Astrocyte (in vitro differentiated cells and primary cell): ENCODE results near the gene CFDP1. TPM values are rescaled to one million over a fixed set of nuclear protein-coding genes. Genes with fewer than 3 reads are reported as not detected.

Experiments
- DNase-seq: peaks from one replicate; pipeline ENCODE4 v3.0.0-alpha.2; 2010; ENCODE audit warnings: low read depth
- FAIRE-seq: peaks from 2 replicates; lab custom pipeline; 2011; peaks lifted over from hg19 to GRCh38; lab: Jason Lieb, UNC
- H2AFZ ChIP-seq: 2 replicates; pipeline ENCODE4 v1.6.0; 2012; ENCODE audit warnings: low read depth, low read length, inconsistent platforms
- H3K27ac ChIP-seq: 2 replicates; pipeline ENCODE4 v1.5.1; 2011; ENCODE audit warnings: low read depth, low read length, inconsistent platforms
- H3K27me3 ChIP-seq: 2 replicates; pipeline ENCODE4 v1.6.0; 2011; ENCODE audit warnings: low read length, inconsistent platforms; ENCODE audit not compliant: insufficient read depth
- H3K36me3 ChIP-seq: 2 replicates; pipeline ENCODE4 v1.5.1; 2011; ENCODE audit warnings: low read length, inconsistent platforms; ENCODE audit not compliant: insufficient read depth
- H3K4me1 ChIP-seq: 2 replicates; pipeline ENCODE4 v1.5.1; 2011; ENCODE audit warnings: low read length, inconsistent platforms; ENCODE audit not compliant: insufficient read depth
- H3K4me2 ChIP-seq: 2 replicates; pipeline ENCODE4 v1.6.0; 2012; ENCODE audit warnings: low read length, inconsistent platforms
- H3K4me3 ChIP-seq: 2 replicates; pipeline ENCODE4 v1.5.1; 2011; ENCODE audit warnings: low read depth, mild to moderate bottlenecking, low read length, inconsistent platforms; ENCODE audit not compliant: insufficient read depth
- H3K79me2 ChIP-seq: 2 replicates; pipeline ENCODE4 v1.6.0; 2012; ENCODE audit warnings: mild to moderate bottlenecking, low read length, inconsistent platforms; ENCODE audit not compliant: insufficient read depth
- H3K9ac ChIP-seq: 2 replicates; pipeline ENCODE4 v1.6.0; 2012; ENCODE audit warnings: mild to moderate bottlenecking, low read length, inconsistent platforms
- H3K9me3 ChIP-seq: 2 replicates; pipeline ENCODE4 v1.5.1; 2012; ENCODE audit warnings: low read depth, mild to moderate bottlenecking, low read length, inconsistent platforms; ENCODE audit not compliant: insufficient read depth
- H4K20me1 ChIP-seq: 2 replicates; pipeline ENCODE4 v1.6.0; 2012; ENCODE audit warnings: low read length, inconsistent platforms; ENCODE audit not compliant: insufficient read depth
- H3K27ac Mint-ChIP-seq: one replicate; pipeline ENCODE4 v1.8.0; 2021; ENCODE audit warnings: mild to moderate bottlenecking, mixed read lengths; ENCODE audit not compliant: unreplicated experiment
- H3K27me3 Mint-ChIP-seq: one replicate; pipeline ENCODE4 v1.8.0; 2021; ENCODE audit warnings: low read depth, mixed read lengths; ENCODE audit not compliant: unreplicated experiment
- H3K36me3 Mint-ChIP-seq: one replicate; pipeline ENCODE4 v1.8.0; 2021; ENCODE audit warnings: low read depth, mixed read lengths; ENCODE audit not compliant: unreplicated experiment
- H3K4me1 Mint-ChIP-seq: one replicate; pipeline ENCODE4 v1.8.0; 2021; ENCODE audit warnings: low read depth, mixed read lengths; ENCODE audit not compliant: unreplicated experiment
- H3K4me3 Mint-ChIP-seq: one replicate; pipeline ENCODE4 v1.8.0; 2021; ENCODE audit warnings: mild to moderate bottlenecking, moderate library complexity, mixed read lengths; ENCODE audit not compliant: unreplicated experiment
- H3K9me3 Mint-ChIP-seq: one replicate; pipeline ENCODE4 v1.8.0; 2021; ENCODE audit warnings: mild to moderate bottlenecking, mixed read lengths; ENCODE audit not compliant: unreplicated experiment
- CTCF ChIP-seq: IDR thresholded peaks from 2 replicates; pipeline ENCODE4 v1.5.1; 2011; ENCODE audit warnings: low read depth, mild to moderate bottlenecking, inconsistent platforms, low read length, moderate library complexity; ENCODE audit not compliant: insufficient read depth
- EZH2 ChIP-seq: IDR thresholded peaks from 2 replicates; pipeline ENCODE4 v1.6.1; 2012; ENCODE audit warnings: mild to moderate bottlenecking, low read length, inconsistent platforms; ENCODE audit not compliant: insufficient read depth
- total RNA-seq: library from RNA; stranded (reverse); gene quantifications from 2 replicates; pipeline ENCODE4 v1.2.1, GENCODE V29; 2021

CFDP1 gene
- total RNA-seq, 1 donor from 2014 or later, result 36.9 TPM

- no peak overlapping the region for H3K4me2 ChIP-seq
- H3K36me3 Mint-ChIP-seq, result no peaks in the 10 kb centered on the region
- no peaks in the 10 kb centered on the region for H3K27me3 Mint-ChIP-seq
- no peak overlapping the region for H3K4me3 ChIP-seq
- no peak overlapping the region for H2AFZ ChIP-seq
- no peak overlapping the region for H3K27ac ChIP-seq
- no peak for TF ChIP-seq CTCF
- no peaks in the 10 kb centered on the region for H3K9me3 Mint-ChIP-seq
- peaks cover 73% of the 10 kb centered on the region for H3K79me2 ChIP-seq
- DNase-seq (no peak), FAIRE-seq (no peak)
- H3K4me1 Mint-ChIP-seq, result peaks cover 25% of the 10 kb centered on the region
- peaks cover 5% of the 10 kb centered on the region for H3K36me3 ChIP-seq
- no peak overlapping the region for H3K9ac ChIP-seq
- H3K27ac Mint-ChIP-seq, result no peak overlapping the region
- H3K4me1 ChIP-seq, result no peaks in the 10 kb centered on the region
- H4K20me1 ChIP-seq, result peaks cover 44% of the 10 kb centered on the region
- H3K4me3 Mint-ChIP-seq, result no peak overlapping the region
- H3K9me3 ChIP-seq, result no peaks in the 10 kb centered on the region
- no peaks in the 10 kb centered on the region for H3K27me3 ChIP-seq
Measured at GRCh38 chr16:75416904-75417565, 16.3 kb downstream of the CFDP1 start.

GRCh38 chr16:75415169-75415905 is 18.0 kb downstream of the CFDP1 start:
- no peak overlapping the region for H3K4me3 Mint-ChIP-seq
- DNase-seq (no peak), FAIRE-seq (no peak)
- H3K9me3 ChIP-seq, result no peaks in the 10 kb centered on the region
- H3K36me3 Mint-ChIP-seq, result peaks cover 2% of the 10 kb centered on the region
- H3K27me3 Mint-ChIP-seq, result no peaks in the 10 kb centered on the region
- H3K27ac Mint-ChIP-seq, result peak overlapping the region; percentile 8
- H3K4me2 ChIP-seq, result no peak overlapping the region
- peaks cover 57% of the 10 kb centered on the region for H3K79me2 ChIP-seq
- H2AFZ ChIP-seq, result no peak overlapping the region
- H3K36me3 ChIP-seq, result peaks cover 14% of the 10 kb centered on the region
- no peaks in the 10 kb centered on the region for H3K27me3 ChIP-seq
- peaks cover 37% of the 10 kb centered on the region for H4K20me1 ChIP-seq
- H3K9ac ChIP-seq, result no peak overlapping the region
- peaks cover 20% of the 10 kb centered on the region for H3K4me1 Mint-ChIP-seq
- no peak for TF ChIP-seq CTCF
- TF ChIP-seq EZH2, result no peak
- H3K9me3 Mint-ChIP-seq, result no peaks in the 10 kb centered on the region
- H3K27ac ChIP-seq, result no peak overlapping the region
- H3K4me3 ChIP-seq, result no peak overlapping the region
- H3K4me1 ChIP-seq, result no peaks in the 10 kb centered on the region

- Mint-ChIP-seq H3K27ac (no peak overlapping the region), H3K9me3 (no peaks in the 10 kb centered on the region), H3K36me3 (peaks cover 2% of the 10 kb centered on the region), H3K27me3 (no peaks in the 10 kb centered on the region), H3K4me1 (peaks cover 17% of the 10 kb centered on the region), H3K4me3 (no peak overlapping the region)
- Histone ChIP-seq H3K27me3 (no peaks in the 10 kb centered on the region), H3K4me3 (no peak overlapping the region), H3K4me2 (no peak overlapping the region), H3K9ac (no peak overlapping the region), H3K79me2 (peaks cover 43% of the 10 kb centered on the region), H3K36me3 (peaks cover 18% of the 10 kb centered on the region), H3K4me1 (no peaks in the 10 kb centered on the region), H4K20me1 (peaks cover 28% of the 10 kb centered on the region), H2AFZ (no peak overlapping the region), H3K27ac (no peak overlapping the region), H3K9me3 (no peaks in the 10 kb centered on the region)
- no peak for FAIRE-seq
- DNase-seq, result no peak
- no peak for TF ChIP-seq EZH2
Measured at GRCh38 chr16:75413951-75414350, 19.4 kb downstream of the CFDP1 start.
